Stimulated activated naive B cell treated with anti-CD40 and anti-IgM and Interleukin-4, amounts not matched to agents 10 μg/mL and 1 μg/mL and 100 μg/mL, for 72 hours (primary cell): ENCODE data around the gene MPC1.

Experiments
- ATAC-seq, 2 donors: fragments of 150-1000 bp; cut with Tn5 transposase; replicated peaks; 2 replicates each; pipeline ENCODE4 v1.10.0; 2021; ENCODE audit warnings: moderate library complexity in 1 of 2
- DNase-seq: peaks from one replicate; pipeline ENCODE4 v3.0.0; 2021
- H3K27ac Mint-ChIP-seq: one replicate; pipeline ENCODE4 v1.8.0; 2022; ENCODE audit warnings: mild to moderate bottlenecking, mixed read lengths
- H3K27me3 Mint-ChIP-seq, 2 donors: one replicate each; pipeline ENCODE4 v1.8.0; 2022; ENCODE audit warnings: mixed read lengths in 2 of 2
- H3K36me3 Mint-ChIP-seq, 2 donors: one replicate each; pipeline ENCODE4 v1.8.0; 2022; ENCODE audit warnings: mixed read lengths in 2 of 2, mild to moderate bottlenecking in 1 of 2
- H3K4me1 Mint-ChIP-seq, 2 donors: one replicate each; pipeline ENCODE4 v1.8.0; 2022; ENCODE audit warnings: mixed read lengths in 2 of 2, mild to moderate bottlenecking in 1 of 2
- H3K4me3 Mint-ChIP-seq, 2 donors: one replicate each; pipeline ENCODE4 v1.8.0; 2022; ENCODE audit warnings: mild to moderate bottlenecking in 2 of 2, mixed read lengths in 2 of 2, moderate library complexity in 1 of 2
- H3K9me3 Mint-ChIP-seq, 2 donors: one replicate each; pipeline ENCODE4 v1.8.0; 2022; ENCODE audit warnings: mixed read lengths in 2 of 2, mild to moderate bottlenecking in 1 of 2

MPC1 gene

DNA sequence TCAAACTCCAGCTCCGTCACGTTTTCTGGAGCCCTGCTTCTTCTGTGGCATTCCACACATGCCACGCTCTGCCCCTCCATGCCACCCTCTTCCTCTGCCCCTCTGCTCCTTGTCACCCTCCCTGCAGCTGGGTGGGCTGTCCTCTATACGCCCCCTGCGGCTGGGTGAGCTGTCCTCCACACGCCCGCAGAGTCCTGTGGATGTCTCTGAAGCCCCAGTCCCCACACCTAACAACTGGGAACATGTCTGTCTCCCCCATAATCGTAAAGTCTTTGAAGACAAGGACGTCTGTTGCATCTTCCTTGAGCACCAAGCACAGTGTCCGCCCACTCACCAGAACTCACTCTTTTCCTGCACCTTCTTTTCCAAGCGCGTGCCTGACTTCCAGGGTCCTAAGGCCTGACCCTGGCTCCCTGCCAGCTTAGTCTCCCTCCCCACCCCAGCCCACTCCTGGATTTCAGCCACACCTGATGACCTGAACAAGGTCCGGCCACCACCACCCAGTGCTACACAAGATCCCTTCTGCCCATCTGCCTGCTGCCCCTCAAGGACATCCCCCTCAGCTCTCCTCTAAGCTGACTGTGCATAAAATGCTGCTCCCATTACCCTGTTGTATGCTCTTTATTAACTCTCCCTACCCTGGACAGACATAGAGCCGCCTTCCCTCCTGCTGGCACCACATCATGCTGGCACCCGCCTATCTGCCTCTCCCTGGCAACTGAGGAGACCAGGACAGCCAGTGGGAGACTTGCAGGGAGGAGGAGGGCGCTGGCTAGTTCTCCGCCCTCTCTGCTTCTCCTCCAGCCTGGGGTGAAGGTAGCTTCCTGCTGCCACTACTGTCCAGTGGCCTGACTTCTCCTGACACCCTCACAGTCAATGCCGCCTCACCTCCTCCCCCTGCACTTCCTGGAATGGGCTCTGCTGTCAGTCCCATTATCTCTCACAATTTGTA lies 63.8 kb downstream of the MPC1 start:
- peaks cover 18 to 37% of the 10 kb centered on the region in 2 donors for H3K36me3 Mint-ChIP-seq
- H3K9me3 Mint-ChIP-seq = no peaks in the 10 kb centered on the region
- H3K4me1 Mint-ChIP-seq = peaks cover 0 to 4% of the 10 kb centered on the region in 2 donors

DNA sequence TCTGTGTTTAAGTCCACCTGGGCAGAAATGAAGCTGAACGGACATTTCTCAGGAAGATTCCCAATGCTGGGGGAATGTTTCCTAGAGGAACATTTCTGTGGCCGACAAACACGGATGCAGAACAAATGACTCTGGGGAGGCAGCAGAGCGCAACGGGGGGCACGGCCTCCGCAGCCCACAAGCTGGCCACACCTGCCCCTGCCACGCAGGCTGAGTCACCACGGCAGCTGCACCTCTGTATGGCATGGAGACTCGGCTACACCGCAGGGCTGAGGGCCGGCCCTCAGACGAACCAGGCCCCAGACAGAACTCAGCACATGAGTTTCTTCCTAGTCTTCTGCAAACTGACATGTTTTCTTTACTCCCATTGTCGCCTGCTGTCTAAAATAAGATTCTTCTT lies 64.5 kb downstream of the MPC1 start:
- no peaks in the 10 kb centered on the region for H3K9me3 Mint-ChIP-seq
- H3K4me1 Mint-ChIP-seq = peaks cover 0 to 4% of the 10 kb centered on the region in 2 donors

More for the DNA sequence above, 63.8 kb downstream of the MPC1 start:
- H3K27me3 Mint-ChIP-seq = no peaks in the 10 kb centered on the region
- H3K27ac Mint-ChIP-seq = peak overlapping the region; percentile 51
- DNase-seq = no peak
- ATAC-seq = no peak
- H3K4me3 Mint-ChIP-seq = no peak overlapping the region

GRCh38 chr6:166317261-166318212 lies 65.2 kb downstream of the MPC1 start:
- peak overlapping the region; percentile 6 for H3K27ac Mint-ChIP-seq
- H3K4me3 Mint-ChIP-seq = no peak overlapping the region
- ATAC-seq = no peak
- no peaks in the 10 kb centered on the region for H3K27me3 Mint-ChIP-seq
- peaks cover 11 to 28% of the 10 kb centered on the region in 2 donors for H3K36me3 Mint-ChIP-seq
- no peak for DNase-seq
- H3K9me3 Mint-ChIP-seq = no peaks in the 10 kb centered on the region
- peaks cover 0 to 4% of the 10 kb centered on the region in 2 donors for H3K4me1 Mint-ChIP-seq

More for the DNA sequence above, 64.5 kb downstream of the MPC1 start:
- Mint-ChIP-seq H3K27ac (no peak overlapping the region), H3K27me3 (no peaks in the 10 kb centered on the region), H3K4me3 (no peak overlapping the region), H3K36me3 (peaks cover 14 to 31% of the 10 kb centered on the region in 2 donors)
- ATAC-seq = peak in 1 of 2 donors; percentile 41
- no peak for DNase-seq

DNA sequence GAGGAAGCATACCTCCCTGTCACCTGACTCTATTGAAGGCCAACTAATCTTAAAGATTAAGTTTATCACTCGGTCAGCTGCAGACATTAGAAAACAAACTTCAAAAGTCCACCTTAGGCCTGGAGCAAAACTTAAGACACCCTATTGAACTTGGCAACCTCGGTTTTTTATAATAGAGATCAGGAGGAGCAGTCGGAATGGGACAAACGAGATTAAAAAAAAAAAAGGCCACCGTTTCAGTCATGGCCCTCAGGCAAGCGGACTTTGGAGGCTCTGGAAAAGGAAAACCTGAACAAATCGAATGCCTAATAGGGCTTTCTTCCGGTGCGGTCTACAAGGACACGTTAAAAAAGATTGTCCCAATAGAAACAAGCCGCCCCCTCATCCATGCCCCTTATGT lies 67.3 kb downstream of the MPC1 start:
- peaks cover 0 to 4% of the 10 kb centered on the region in 2 donors for H3K4me1 Mint-ChIP-seq
- peaks cover 7 to 20% of the 10 kb centered on the region in 2 donors for H3K36me3 Mint-ChIP-seq
- H3K9me3 Mint-ChIP-seq = no peaks in the 10 kb centered on the region
- H3K27me3 Mint-ChIP-seq = peaks cover 0 to under 1% of the 10 kb centered on the region in 2 donors
- H3K27ac Mint-ChIP-seq = no peak overlapping the region
- ATAC-seq = no peak
- H3K4me3 Mint-ChIP-seq = no peak overlapping the region
- no peak for DNase-seq
